HEK293 (cell line): ENCODE data around the gene CLCN2.

ENCODE experiments used
- KLF10 ChIP-seq: fragments of 450-650 bp; IDR thresholded peaks from 2 replicates; pipeline ENCODE4 v1.5.1; 2018; ENCODE audit warnings: missing biosample characterization, mild to moderate bottlenecking, missing genetic modification characterization
- PRDM10 ChIP-seq: fragments of 450-650 bp; formaldehyde crosslinking; IDR thresholded peaks from 2 replicates; pipeline ENCODE4 v1.5.1; 2016; ENCODE audit warnings: missing biosample characterization, missing genetic modification characterization
- SP3 ChIP-seq: fragments of 450-650 bp; formaldehyde crosslinking; IDR thresholded peaks from 2 replicates; pipeline ENCODE4 v1.5.1; 2016; ENCODE audit warnings: missing biosample characterization, missing genetic modification characterization
- YY1 ChIP-seq: fragments of 450-650 bp; formaldehyde crosslinking; IDR thresholded peaks from 2 replicates; pipeline ENCODE4 v1.5.1; 2018; ENCODE audit warnings: missing biosample characterization, missing genetic modification characterization
- ZFHX2 ChIP-seq: fragments of 450-650 bp; formaldehyde crosslinking; conservative IDR thresholded peaks from 2 replicates; pipeline ENCODE4 v1.5.1; 2016; ENCODE audit warnings: missing biosample characterization, missing genetic modification characterization
- ZNF114 ChIP-seq: fragments of 450-650 bp; formaldehyde crosslinking; IDR thresholded peaks from 2 replicates; pipeline ENCODE4 v1.5.0; 2017; ENCODE audit warnings: missing biosample characterization, missing genetic modification characterization
- ZNF148 ChIP-seq: fragments of 450-650 bp; formaldehyde crosslinking; IDR thresholded peaks from 2 replicates; pipeline ENCODE4 v1.5.0; 2017; ENCODE audit warnings: missing biosample characterization, missing genetic modification characterization, borderline replicate concordance
- ZNF214 ChIP-seq: fragments of 450-650 bp; formaldehyde crosslinking; IDR thresholded peaks from 2 replicates; pipeline ENCODE4 v1.5.1; 2017; ENCODE audit warnings: missing biosample characterization, mild to moderate bottlenecking, missing genetic modification characterization, borderline replicate concordance
- ZNF391 ChIP-seq: fragments of 450-650 bp; formaldehyde crosslinking; IDR thresholded peaks from 2 replicates; pipeline ENCODE4 v1.5.1; 2016; ENCODE audit warnings: low read depth, missing biosample characterization, missing genetic modification characterization, borderline replicate concordance
- ZNF394 ChIP-seq: fragments of 450-650 bp; formaldehyde crosslinking; IDR thresholded peaks from 2 replicates; pipeline ENCODE4 v1.5.1; 2016; ENCODE audit warnings: missing biosample characterization, missing genetic modification characterization, mild to moderate bottlenecking, moderate library complexity, borderline replicate concordance
- ZNF433 ChIP-seq: fragments of 450-650 bp; formaldehyde crosslinking; IDR thresholded peaks from 2 replicates; pipeline ENCODE4 v1.5.1; 2016; ENCODE audit warnings: missing biosample characterization, missing genetic modification characterization, low read depth
- ZNF501 ChIP-seq: fragments of 450-650 bp; formaldehyde crosslinking; IDR thresholded peaks from 2 replicates; pipeline ENCODE4 v1.5.1; 2016; ENCODE audit warnings: missing biosample characterization, missing genetic modification characterization
- ZNF518A ChIP-seq: fragments of 450-650 bp; formaldehyde crosslinking; conservative IDR thresholded peaks from 2 replicates; pipeline ENCODE4 v1.5.1; 2016; ENCODE audit warnings: low read depth, missing biosample characterization, missing genetic modification characterization
- ZNF529 ChIP-seq: fragments of 450-650 bp; formaldehyde crosslinking; IDR thresholded peaks from 2 replicates; pipeline ENCODE4 v1.5.1; 2017; ENCODE audit warnings: missing genetic modification characterization, missing biosample characterization; ENCODE audit not compliant: insufficient replicate concordance
- ZNF626 ChIP-seq: fragments of 450-650 bp; sonication (Bioruptor Pico); formaldehyde crosslinking; IDR thresholded peaks from 2 replicates; pipeline ENCODE4 v1.5.1; 2018; ENCODE audit warnings: missing biosample characterization, missing genetic modification characterization, inconsistent platforms
- ZSCAN5A ChIP-seq: fragments of 450-650 bp; formaldehyde crosslinking; IDR thresholded peaks from 2 replicates; pipeline ENCODE4 v1.5.1; 2016; ENCODE audit warnings: missing biosample characterization, missing genetic modification characterization
- ZXDB ChIP-seq: fragments of 450-650 bp; formaldehyde crosslinking; IDR thresholded peaks from 2 replicates; pipeline ENCODE4 v1.5.1; 2016; ENCODE audit warnings: missing biosample characterization, missing genetic modification characterization
- TF ChIP-seq, protein P1 (sequence below): fragments of 450-650 bp; formaldehyde crosslinking; IDR thresholded peaks from 2 replicates; pipeline ENCODE4 v1.5.1; 2017; ENCODE audit warnings: missing biosample characterization, missing genetic modification characterization
- TF ChIP-seq, protein P2 (sequence below): fragments of 450-650 bp; formaldehyde crosslinking; IDR thresholded peaks from 2 replicates; pipeline ENCODE4 v1.5.1; 2016; ENCODE audit warnings: missing biosample characterization, missing genetic modification characterization

CLCN2 gene

DNA sequence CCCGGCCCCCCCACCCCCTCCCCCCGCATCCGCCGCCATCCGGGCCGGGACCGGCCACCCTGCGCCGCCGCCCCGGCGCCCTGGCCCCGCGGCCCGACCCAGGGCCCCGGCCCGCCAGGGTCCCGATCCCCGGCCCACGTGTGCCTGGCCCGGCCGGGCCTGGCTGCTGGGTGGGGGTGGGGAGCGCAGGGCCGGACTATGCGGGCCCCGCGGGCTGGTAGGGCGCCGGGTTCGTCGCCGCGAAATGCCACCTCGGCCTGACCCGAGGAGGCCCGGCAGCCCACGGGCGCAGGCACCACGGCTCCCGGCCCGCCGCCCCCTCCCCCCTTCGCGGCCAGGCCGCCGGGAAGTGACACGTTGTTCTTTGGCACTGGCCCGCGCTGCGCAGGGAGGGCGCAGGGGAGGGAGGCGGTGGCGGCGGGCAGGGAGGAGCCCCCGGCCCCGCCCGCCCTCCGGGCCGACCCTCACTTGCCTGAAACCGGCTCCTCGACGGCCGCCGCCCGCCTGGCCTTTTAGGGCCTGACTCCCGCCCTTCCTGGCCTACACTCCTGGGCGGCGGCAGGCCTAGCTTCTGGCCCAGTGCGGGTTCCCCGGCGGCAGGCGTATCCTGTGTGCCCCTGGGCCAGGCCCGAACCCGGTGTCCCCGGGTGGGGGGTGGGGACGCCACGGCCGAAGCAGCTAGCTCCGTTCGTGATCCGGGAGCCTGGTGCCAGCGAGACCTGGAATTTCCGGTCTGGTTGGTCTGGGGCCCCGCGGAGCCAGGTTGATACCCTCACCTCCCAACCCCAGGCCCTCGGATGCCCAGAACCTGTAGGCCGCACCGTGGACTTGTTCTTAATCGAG, 46.5 kb downstream of the CLCN2 start (continued):
- no peak for TF ChIP-seq PRDM10 (tag by site-specific recombination)
- TF ChIP-seq ZNF391 (tag by site-specific recombination): no peak
- TF ChIP-seq, protein P1, sequence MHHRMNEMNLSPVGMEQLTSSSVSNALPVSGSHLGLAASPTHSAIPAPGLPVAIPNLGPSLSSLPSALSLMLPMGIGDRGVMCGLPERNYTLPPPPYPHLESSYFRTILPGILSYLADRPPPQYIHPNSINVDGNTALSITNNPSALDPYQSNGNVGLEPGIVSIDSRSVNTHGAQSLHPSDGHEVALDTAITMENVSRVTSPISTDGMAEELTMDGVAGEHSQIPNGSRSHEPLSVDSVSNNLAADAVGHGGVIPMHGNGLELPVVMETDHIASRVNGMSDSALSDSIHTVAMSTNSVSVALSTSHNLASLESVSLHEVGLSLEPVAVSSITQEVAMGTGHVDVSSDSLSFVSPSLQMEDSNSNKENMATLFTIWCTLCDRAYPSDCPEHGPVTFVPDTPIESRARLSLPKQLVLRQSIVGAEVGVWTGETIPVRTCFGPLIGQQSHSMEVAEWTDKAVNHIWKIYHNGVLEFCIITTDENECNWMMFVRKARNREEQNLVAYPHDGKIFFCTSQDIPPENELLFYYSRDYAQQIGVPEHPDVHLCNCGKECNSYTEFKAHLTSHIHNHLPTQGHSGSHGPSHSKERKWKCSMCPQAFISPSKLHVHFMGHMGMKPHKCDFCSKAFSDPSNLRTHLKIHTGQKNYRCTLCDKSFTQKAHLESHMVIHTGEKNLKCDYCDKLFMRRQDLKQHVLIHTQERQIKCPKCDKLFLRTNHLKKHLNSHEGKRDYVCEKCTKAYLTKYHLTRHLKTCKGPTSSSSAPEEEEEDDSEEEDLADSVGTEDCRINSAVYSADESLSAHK (tag by site-specific recombination): no peak
- no peak for TF ChIP-seq ZSCAN5A
- no peak for TF ChIP-seq ZNF529 (tag by site-specific recombination)
- no peak for TF ChIP-seq ZNF394 (tag by site-specific recombination)
- TF ChIP-seq, protein P2, sequence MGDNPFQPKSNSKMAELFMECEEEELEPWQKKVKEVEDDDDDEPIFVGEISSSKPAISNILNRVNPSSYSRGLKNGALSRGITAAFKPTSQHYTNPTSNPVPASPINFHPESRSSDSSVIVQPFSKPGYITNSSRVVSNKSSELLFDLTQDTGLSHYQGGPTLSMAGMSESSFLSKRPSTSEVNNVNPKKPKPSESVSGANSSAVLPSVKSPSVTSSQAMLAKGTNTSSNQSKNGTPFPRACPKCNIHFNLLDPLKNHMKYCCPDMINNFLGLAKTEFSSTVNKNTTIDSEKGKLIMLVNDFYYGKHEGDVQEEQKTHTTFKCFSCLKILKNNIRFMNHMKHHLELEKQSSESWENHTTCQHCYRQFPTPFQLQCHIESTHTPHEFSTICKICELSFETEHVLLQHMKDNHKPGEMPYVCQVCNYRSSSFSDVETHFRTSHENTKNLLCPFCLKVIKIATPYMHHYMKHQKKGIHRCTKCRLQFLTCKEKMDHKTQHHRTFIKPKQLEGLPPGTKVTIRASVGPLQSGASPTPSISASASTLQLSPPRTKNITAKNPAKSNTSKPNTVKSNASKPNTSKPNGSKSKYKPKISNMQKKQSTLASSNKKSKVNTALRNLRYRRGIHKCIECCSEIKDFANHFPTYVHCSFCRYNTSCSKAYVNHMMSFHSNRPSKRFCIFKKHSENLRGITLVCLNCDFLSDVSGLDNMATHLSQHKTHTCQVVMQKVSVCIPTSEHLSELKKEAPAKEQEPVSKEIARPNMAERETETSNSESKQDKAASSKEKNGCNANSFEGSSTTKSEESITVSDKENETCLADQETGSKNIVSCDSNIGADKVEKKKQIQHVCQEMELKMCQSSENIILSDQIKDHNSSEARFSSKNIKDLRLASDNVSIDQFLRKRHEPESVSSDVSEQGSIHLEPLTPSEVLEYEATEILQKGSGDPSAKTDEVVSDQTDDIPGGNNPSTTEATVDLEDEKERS: no peak
- TF ChIP-seq ZNF214 (tag by site-specific recombination): no peak
- TF ChIP-seq ZNF626 (tag by site-specific recombination): no peak
- TF ChIP-seq SP3 (tag by site-specific recombination): peak; percentile 43; the same call in 1 of the 2 replicates
- no peak for TF ChIP-seq ZNF148 (tag by site-specific recombination)
- TF ChIP-seq ZNF501 (tag by site-specific recombination): no peak
- no peak for TF ChIP-seq KLF10 (tag by site-specific recombination)
- TF ChIP-seq YY1 (tag by site-specific recombination): no peak
- peak; percentile 19; the same call in 1 of the 2 replicates for TF ChIP-seq ZXDB
- TF ChIP-seq ZFHX2: no peak
- no peak for TF ChIP-seq ZNF433 (tag by site-specific recombination)
- TF ChIP-seq ZNF518A (tag by site-specific recombination): no peak
- no peak for TF ChIP-seq ZNF114
